Cerebellar nuclear complex (tissue), 1 donor: Measurements from ENCODE around the gene MAPRE2.
"Not testable (repeated sequence)": the region's sequence is repeated elsewhere in the genome, so short reads cannot be mapped to it uniquely, and the experiment has no call there.

Source experiments
- DNase-seq, 2 experiments: peaks; one replicate each; lab custom pipeline; 2025; lab: John Stamatoyannopoulos, UW

The MAPRE2 gene

DNA sequence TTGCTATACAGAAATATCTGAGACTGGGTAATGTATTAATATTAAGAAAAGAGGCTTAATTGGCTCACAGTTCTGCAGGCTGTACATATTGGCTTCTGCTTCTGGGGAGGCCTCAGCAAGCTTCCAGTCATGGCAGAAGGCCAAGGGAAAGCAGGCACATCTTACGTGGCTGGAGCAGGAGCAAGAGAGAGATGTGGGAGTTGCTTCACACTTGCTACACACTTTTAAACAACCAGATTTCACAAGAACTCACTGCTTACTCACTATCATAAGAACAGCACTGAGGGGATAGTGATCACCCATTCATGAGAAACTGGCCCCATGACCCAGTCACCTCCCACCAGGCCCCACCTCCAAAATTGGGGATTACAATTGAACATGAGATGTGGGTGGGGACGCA lies 50.6 kb downstream of the MAPRE2 start:
- DNase-seq, result no peak

DNA sequence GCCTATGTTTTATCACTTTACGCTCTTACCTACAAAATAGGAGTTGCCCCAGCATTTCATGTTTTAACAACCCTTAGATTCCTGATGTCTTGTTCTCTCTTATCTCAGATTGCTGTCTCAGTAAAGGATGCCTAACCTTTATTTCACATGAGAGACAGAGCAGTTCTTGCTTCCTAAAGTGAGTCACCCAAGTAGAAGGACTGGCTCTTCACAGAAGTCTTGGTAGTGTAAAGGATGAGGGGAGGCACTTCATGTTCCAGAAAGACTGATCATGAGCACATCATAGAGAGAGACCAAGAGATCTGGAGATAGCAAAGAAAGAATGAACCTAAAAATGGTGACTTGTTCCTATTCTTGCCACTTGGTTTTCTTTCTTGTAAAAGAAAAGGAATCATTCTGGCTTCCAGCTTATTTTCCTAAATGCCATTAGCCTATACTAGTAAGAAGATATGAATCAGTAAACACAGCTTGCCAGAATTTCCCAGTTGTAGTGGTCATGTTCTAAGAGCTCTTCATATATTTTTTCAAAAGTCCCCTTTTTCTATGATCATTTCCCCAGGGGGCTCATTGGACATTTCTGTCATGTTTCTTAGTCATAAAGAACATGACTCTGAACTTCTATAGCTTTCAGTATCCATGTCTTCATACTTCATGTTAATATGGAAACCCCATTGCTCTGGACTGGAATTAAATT lies 54.9 kb downstream of the MAPRE2 start:
- no peak for DNase-seq

DNA sequence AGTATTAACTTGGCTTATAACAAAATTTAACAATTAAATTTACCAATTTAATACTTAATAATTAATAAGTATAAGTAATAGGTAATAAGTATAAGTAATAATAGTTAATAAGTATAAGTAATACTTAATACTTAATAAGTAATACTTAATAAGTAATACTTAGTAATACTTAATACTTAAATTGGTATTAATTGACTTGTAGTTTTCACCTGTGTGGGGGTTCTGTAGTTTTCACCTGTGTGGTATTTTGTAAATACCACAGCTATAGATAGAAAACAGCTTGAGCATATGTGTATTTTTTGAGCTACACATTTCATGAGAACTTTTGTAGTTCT lies 55.4 kb downstream of the MAPRE2 start:
- no peak for DNase-seq

DNA sequence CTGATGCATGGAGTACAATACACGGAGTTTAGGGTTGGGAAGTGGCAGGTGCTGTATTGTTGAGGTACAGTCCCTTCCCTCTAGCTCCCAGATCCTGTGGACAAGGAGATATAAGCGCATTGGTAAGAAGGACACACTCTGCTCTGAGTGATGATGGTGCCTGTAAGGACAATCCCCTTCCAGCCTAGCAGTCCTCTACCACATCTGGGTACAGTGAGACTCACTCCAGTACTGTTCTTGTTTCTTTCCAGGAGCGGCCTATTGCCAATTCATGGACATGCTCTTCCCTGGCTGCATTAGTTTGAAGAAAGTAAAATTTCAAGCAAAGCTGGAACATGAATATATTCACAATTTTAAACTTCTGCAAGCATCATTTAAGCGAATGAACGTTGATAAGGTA lies 56.0 kb downstream of the MAPRE2 start:
- no peak for DNase-seq

DNA sequence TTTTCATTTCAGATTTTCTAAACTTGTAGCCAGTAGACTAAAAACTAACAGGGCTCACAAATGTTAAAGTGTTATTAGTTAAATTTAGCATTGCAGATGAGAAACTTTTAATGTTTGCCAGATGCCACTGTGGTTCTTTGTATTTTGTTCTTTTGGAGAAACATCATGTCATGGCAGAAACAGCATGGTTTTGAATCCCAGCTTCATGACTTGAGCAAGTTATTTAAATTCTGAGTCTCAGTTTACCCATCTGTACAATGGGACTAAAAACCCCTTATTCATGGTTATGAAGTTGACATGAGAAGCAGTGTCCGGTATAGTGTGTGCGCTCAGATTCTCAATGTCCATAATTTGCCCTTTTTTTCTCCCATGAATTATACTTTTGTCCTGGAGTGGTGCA lies 56.5 kb downstream of the MAPRE2 start:
- DNase-seq, result no peak

DNA sequence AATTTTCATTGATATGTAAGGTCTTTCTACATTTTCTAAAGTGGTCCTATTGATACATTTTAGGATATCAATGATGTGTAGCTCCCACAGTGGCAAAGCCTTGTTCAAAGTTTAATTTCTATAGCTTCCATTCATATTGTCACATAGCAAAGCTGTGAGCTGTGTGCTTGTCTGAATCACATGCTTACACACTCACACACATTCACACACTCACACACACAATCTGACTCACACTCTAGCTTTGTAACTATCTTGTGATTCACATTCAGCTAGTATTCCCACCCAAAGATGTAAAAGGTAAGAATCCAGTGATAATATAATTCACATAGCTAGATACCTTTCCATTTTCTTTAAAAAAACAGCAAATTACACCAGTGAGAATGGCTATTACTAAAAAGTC lies 58.7 kb downstream of the MAPRE2 start:
- DNase-seq, result no peak

DNA sequence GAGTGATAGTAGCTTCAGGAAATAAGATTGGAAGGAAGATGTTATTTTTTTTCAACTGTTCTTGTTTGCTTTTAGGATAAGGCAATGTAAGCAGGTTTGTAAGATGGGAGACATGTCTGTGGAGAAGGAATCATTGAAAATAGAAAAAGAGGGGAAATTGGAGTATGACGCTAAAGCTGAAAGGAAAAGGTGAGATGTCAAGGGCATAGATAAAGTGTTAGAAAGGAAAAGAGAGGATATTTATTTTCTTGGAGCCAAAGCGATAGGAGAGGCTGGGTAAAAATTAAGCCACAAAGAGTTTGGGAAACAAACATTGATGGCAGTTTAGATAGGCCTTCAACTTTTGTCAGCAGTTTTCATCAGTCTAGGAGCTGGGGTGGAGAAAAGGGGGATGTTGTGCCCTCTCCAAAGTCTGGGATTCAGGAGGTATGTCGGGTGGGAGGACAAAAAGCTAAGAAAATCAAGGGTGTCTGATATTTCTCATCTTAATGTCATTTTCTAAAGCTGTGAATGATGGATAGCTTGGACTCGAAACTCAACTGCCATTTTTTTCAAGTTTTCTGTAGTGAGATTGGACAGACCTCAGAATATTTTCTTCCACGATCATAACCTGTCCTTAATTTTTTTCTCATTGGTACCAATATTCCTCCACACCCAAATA lies 63.3 kb downstream of the MAPRE2 start:
- no peak for DNase-seq

DNA sequence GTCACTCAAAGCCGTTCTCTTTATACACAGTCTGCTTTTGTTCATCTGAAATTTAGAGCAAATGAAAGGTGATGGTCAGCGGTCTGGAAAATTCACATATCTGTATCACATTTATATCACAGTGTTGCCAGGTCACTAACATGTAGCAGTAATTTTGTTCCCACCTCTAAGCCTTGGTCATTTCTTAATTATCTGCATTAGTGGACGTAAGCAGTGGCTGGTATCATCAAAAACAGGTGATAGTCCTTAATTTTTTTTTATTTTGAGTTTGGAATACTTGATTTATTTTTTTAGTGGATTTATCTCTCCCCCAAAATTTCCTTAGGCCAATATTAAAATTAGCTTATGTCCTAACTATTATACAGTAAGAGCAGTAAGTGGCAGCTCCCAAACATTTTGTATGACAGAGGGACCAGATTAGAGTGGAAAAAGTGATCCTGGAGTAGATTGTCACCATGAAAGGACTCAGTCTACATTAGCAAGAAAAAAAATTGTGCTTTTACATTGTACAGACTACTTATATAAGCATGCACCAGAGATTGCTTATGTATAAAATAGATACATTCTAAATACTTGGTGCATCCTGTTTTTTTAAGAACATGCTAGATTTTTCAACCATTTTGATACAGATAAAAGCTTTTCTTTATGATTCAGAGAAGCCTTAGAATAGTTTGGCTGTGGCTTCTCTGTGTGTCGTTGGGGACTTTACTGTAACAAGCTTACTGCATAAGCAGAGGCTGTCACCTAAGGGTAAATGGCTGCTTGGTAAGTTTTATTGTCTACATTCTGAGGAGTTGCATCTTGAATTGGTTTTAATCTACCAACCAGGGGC lies 65.0 kb downstream of the MAPRE2 start:
- no peak for DNase-seq

DNA sequence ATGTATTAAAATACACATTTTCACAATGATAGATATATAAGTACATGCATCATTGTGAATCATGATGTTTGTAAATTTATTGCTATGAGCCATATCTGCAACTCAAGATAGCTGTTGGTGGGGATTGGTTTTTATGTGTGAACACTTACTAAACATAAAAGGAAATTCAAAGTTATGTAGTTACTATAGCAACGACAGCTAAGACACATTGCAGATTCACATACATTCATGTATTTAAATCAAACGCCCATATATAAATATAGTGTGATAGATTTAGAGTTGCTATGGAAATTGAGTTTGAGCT lies 65.6 kb downstream of the MAPRE2 start:
- no peak for DNase-seq

DNA sequence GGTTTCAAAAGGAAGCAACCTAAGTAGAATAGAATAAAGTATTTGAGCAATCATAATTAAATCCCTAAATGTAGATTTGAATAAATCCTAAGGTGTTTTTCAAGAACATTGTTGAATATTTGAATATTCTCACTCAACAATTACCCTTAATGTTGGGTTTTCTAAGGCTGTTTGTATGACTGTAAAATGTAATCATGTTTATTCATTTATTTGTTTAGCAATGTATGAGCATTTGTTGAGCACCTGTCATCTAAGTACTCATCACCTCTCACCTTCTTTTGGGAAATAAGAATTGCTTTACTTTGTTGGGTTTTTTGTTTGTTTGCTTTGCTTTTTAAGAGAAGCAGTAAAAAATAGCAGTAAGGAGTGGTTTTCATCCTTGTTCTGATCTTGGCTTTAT lies 66.0 kb downstream of the MAPRE2 start:
- DNase-seq, result no peak

DNA sequence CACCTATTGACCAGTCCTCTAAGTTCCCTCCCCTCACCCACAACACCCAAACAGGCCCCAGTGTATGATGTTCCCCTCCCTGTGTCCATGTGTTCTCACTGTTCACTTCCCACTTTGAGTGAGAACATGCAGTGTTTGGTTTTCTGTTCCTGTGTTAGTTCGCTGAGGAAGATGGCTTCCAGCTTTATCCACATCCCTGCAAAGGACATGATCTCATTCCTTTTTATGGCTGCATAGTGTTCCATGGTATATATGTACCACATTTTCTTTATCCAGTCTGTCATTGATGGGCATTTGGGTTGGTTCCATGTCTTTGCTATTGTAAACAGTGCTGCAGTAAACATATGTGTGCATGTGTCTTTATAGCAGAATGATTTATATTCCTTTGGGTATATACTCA lies 66.9 kb downstream of the MAPRE2 start:
- not testable (repeated sequence) for DNase-seq

DNA sequence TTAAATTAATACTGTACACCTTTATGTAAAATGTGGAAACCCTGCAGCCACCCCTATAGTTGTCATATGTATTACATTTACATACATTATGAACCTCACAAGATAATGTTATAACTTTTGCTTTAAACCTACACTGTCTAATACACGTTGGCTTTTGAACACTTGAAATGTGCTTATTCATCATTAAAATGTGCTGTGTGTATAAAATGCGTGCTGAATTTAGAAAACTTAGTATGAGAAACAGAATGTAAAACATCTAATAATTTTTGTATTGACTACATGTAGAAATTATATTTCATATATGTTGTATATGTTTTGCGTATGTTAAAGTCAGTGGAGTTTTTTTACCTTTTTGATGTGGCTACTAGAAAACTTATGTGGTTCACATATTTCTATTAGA lies 68.8 kb downstream of the MAPRE2 start:
- no peak for DNase-seq

DNA sequence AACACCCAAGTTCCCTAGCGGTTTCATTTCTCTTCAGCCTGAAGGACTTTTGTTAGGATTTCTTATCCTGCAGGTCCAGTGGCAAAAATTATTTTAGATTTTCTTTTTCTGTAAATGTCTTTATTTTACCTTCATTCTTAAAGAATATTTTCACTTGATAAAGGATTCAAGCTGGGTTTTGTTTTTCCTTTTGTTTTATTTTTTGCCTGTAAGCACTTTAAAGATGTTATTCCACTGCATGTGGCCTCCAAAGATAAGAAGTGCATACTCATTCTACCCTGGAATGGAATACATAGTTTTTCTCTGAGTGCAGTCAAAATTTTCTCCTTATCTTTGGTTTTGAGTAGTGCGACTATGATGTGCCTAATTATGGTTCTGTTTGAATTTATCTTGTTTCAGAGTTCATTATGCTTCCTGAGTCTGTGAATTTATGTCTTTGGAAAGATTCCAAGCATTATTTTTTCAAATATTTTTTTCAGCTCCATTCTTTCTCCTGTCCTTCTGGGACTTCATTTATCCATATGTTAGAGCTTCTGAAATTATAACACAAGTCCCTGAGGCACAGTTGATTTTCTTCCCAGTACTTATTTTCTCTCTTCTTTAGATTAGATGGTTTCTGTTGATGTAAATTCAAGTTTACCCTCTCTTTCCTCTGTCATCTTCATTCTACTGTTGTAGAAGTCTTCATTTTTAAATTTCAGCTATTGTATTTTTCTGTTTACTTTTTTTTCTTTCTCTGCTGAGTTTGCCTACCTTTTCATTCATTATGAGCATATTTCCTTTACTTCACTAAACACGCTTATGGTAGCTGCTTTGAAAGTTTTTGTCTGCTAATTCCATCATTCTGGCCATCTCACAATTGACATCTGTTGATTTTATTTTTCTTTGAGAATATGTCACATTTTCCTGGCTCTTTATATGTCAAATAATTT lies 69.6 kb downstream of the MAPRE2 start:
- DNase-seq, result no peak

DNA sequence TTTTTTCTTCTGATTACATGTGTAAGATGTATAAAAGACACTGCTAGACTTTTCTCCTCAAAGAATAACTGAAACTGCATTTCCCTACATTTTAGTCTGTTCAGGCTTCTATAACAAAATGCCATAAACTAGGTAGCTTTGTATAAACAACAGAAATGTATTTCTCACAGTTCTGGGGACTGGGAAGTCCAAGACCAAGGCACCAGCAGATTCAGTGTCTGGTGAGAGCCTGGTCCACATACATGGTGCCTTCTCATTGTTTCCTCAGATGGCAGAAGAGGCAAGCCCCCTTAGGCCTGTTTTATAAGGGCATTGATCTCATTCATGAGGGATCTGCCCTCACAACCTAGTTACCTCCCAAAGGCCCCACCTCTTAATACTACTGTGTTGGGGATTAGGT lies 71.5 kb downstream of the MAPRE2 start:
- DNase-seq, result no peak

DNA sequence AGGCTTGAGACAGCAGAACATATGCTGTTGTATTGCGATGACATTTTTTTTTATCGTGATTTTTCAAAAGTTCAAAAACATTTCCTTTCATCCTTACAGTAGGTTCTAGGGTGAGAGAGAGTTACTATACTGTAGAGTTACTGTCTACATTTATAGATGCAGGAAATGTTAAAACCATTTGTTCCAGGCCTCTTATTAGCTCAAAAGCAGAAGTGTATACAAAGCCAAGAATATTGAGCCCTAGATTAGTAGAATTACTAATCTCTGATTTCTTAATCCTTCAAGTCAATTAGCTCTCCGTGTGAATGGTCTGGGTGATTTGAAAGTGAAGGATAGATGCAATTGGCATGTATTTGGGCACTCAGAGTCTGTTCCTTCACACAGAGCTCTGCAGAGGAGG lies 73.1 kb downstream of the MAPRE2 start:
- DNase-seq, result no peak

DNA sequence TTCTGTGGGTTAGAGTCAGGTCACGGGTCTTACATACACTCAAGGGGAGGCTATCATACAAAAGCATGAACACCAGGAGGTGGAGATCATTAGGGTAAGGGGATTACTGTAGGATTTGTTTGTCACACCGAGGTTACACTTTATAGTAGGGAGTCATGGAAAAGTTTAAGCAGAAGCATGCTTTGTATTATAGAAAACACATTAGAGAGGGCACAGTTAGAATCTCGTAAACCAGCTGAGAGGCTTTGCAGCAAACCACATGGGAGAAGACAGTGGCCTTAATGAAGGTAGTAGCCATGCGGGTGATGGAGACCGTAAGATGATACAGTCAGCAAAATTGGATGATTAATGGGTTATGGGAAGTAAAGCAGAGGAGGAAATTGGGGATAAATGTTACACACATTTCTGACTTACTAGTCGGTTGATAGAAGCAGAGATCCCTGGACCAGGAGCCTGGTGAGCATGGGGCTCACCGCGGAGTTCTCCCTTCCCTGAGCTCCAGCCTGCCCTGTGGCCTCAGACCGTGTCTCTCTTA lies 75.6 kb downstream of the MAPRE2 start:
- no peak for DNase-seq

DNA sequence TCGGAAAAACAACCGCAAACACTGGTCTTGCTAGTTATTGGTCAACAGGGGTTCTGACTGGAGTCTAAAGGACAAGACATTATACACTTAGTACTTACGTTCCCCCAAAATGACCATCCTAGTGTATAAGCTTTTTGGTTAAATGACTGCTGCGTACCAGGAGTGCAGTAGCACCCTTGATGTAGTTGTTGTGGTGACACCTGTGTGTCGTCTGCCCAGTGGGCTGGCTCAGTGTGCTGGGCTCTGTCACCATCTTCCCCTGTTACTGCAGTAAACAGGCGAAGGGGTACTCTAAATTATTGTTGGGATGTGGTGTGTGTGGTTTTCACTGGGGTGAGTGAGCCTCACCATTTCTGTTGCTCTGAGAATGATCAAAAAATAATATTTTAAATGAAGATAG lies 76.2 kb downstream of the MAPRE2 start:
- DNase-seq, result no peak

DNA sequence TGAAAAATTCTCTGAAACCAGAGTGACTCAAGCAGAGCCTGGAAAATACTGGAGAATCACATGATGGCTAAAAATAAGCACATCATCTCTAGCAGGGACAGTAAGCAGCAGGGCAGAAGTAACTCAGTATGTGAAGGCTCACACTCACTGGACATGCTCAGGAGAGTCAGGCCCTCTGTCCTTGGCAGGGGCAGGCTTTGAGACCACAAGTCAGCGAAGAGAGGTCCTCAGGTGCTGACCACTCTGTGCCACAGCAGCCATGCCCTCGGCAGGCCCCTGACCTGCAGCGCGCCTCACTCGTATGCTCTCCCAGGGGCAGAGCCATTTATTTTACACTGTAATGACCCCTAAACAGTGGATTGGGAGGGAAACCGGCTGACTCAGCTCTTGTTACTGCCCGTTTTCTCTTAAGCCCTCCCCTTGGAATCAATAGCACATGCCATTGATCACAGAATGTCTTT lies 76.8 kb downstream of the MAPRE2 start:
- peak; percentile 23 to 81 for DNase-seq

DNA sequence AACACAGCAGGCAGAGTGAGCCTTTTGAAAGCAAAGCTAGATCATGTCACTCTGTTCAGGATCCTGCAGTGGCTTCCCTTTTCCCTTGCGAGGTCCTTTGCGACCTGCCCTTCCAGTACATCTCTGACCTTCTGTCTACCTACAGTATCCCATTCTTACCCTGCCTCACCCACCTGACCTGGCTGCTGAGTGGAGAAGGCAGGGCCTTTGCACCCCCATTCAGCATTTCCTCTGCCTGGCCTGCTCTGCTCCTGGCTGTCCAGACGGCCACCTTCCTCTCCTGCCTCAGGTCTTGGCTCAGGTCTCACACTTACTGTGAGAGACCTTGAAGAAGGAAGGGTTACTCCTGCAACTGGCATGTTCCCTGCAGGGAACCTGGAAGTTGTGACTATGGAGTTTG lies 77.4 kb downstream of the MAPRE2 start:
- no peak for DNase-seq

DNA sequence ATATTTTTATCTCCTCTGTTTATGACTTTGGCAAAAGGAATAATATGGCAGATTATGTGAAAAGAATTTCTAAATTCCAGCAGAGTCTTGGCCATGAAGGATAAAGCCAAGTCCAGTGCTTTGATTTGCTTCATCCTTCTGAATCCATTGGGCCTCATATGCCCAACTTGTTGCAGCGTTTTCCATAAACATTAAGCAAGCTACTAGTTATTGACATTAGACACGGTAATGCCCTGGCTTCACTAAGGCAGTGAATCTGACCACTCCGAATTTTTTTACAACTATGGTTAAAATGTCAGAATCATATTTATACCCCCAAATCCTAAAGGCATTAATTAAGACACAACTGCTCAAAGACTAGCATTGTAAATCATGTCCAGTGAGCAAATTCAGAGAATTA lies 79.8 kb downstream of the MAPRE2 start:
- DNase-seq, result no peak

DNA sequence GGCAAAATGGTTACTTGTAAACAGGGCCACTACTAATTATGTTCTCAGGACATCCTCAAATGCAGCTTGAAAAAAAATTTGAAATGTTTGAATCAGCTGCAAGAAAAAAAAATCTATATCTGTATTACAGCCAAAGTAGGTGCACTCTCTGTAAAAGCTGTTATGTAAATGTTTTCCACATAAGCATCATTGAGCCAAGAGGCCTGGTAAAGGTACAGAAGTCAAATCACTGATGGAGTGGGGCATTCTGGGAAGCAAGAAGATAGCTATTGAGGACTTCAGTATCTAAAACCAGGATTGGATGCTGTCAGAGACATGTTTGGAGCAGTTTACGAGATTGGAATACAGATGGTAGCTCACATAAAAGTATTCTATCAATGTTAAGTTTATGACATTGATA lies 80.3 kb downstream of the MAPRE2 start:
- DNase-seq, result no peak
